Sigmoid colon (tissue), 4 donors: ENCODE data around the gene ABHD16A.

Source experiments
- CTCF ChIP-seq, 4 experiments: fragments of 450-650 bp in 3 of 4; fragments of 200-600 bp in 1 of 4; IDR thresholded peaks; one replicate each; pipeline ENCODE4 v1.5.1; 2016 to 2019; ENCODE audit warnings: antibody characterized with exemption in 4 of 4, mild to moderate bottlenecking in 3 of 4, moderate library complexity in 2 of 4
- EP300 ChIP-seq, 4 donors: sonication (generic); formaldehyde crosslinking; IDR thresholded peaks; one replicate each; pipeline ENCODE4 v1.6.1; 2017; ENCODE audit warnings: antibody characterized with exemption in 4 of 4
- POLR2A ChIP-seq, 2 donors: fragments of 450-650 bp; IDR thresholded peaks; one replicate each; pipeline ENCODE4 v1.6.1; 2016; ENCODE audit warnings: antibody characterized with exemption in 2 of 2, mild to moderate bottlenecking in 2 of 2, moderate library complexity in 2 of 2
- POLR2AphosphoS5 ChIP-seq, 4 donors: sonication (generic); formaldehyde crosslinking; IDR thresholded peaks; one replicate each; pipeline ENCODE4 v1.6.1; 2017; ENCODE audit warnings: antibody characterized with exemption in 4 of 4

- no peak for TF ChIP-seq CTCF (IDR thresholded peaks at IDR 0.05)
- TF ChIP-seq POLR2AphosphoS5 (IDR thresholded peaks at IDR 0.05), result no peak
- no peak for TF ChIP-seq EP300 (IDR thresholded peaks at IDR 0.05)
- TF ChIP-seq POLR2A (IDR thresholded peaks at IDR 0.05), result no peak
Observed at GRCh38 chr6:31737315-31737990, 34.3 kb upstream of the ABHD16A start.
